Caco-2 (cell line): ENCODE measurements around the gene GLI3. TPM values are rescaled to one million over a fixed set of nuclear protein-coding genes. Genes with fewer than 3 reads are reported as not detected.

Source experiments
- BruUV-seq: library from RNA; stranded (reverse); fragments of 400-500 nt; replicated peaks from 2 replicates; lab custom pipeline; 2021; lab: Mats Ljungman, UMichigan
- CTCF ChIA-PET: fragments of 300-600 bp; sonication (Branson Sonifier 250); formaldehyde crosslinking; loops from one replicate; lab custom pipeline; 2022; ENCODE audit warnings: antibody characterized with exemption; lab: Charles Lee
- POLR2A ChIA-PET: fragments of 300-600 bp; sonication (Branson Sonifier 250); formaldehyde crosslinking; loops from one replicate; lab custom pipeline; 2022; ENCODE audit warnings: antibody characterized with exemption; lab: Charles Lee
- DNase-seq, 2 experiments: peaks; one replicate each; pipeline versions ENCODE4 v3.0.0 to v3.0.0-alpha.2; 2020 to 2022
- H3K27me3 ChIP-seq: replicated peaks from 2 replicates; pipeline ENCODE4 v1.6.0; 2011; ENCODE audit warnings: low read length; ENCODE audit not compliant: control insufficient read depth, insufficient read depth
- H3K36me3 ChIP-seq: 2 replicates; pipeline ENCODE4 v1.5.1; 2011; ENCODE audit warnings: low read length; ENCODE audit not compliant: control insufficient read depth, insufficient read depth
- H3K4me1 ChIP-seq: fragments of 250-450 bp; sonication (Bioruptor Pico); 2 replicates; pipeline ENCODE4 v1.5.1; 2020; ENCODE audit warnings: mild to moderate bottlenecking
- H3K4me3 ChIP-seq: 2 replicates; pipeline ENCODE4 v1.5.1; 2011; ENCODE audit warnings: low read depth, mild to moderate bottlenecking, control low read depth, low read length
- H3K9me3 ChIP-seq: fragments of 250-450 bp; sonication (Bioruptor Pico); 2 replicates; pipeline ENCODE4 v1.5.1; 2020; ENCODE audit warnings: mild to moderate bottlenecking, moderate library complexity
- H3K27ac Mint-ChIP-seq: one replicate; pipeline ENCODE4 v1.8.0; 2022; ENCODE audit warnings: mixed read lengths; ENCODE audit not compliant: unreplicated experiment
- H3K27me3 Mint-ChIP-seq: one replicate; pipeline ENCODE4 v1.8.0; 2022; ENCODE audit warnings: mixed read lengths; ENCODE audit not compliant: insufficient read depth, unreplicated experiment
- H3K36me3 Mint-ChIP-seq: one replicate; pipeline ENCODE4 v1.8.0; 2022; ENCODE audit warnings: mild to moderate bottlenecking, mixed read lengths; ENCODE audit not compliant: insufficient read depth, unreplicated experiment
- H3K4me1 Mint-ChIP-seq: one replicate; pipeline ENCODE4 v1.8.0; 2022; ENCODE audit warnings: low read depth, mixed read lengths; ENCODE audit not compliant: unreplicated experiment
- H3K4me3 Mint-ChIP-seq: one replicate; pipeline ENCODE4 v1.8.0; 2022; ENCODE audit warnings: mild to moderate bottlenecking, moderate library complexity, mixed read lengths; ENCODE audit not compliant: unreplicated experiment
- H3K9me3 Mint-ChIP-seq: one replicate; pipeline ENCODE4 v1.8.0; 2022; ENCODE audit warnings: mixed read lengths; ENCODE audit not compliant: unreplicated experiment
- CTCF ChIP-seq, 2 experiments: fragments of 200-600 bp in 1 of 2; IDR thresholded peaks; 1 replicate in 1 of 2; 2 replicates in 1 of 2; pipeline versions ENCODE4 v1.5.1 to v1.8.0; 2011 to 2022; ENCODE audit warnings: antibody characterized with exemption in 1 of 2, control low read depth in 1 of 2, inconsistent platforms in 1 of 2, low read depth in 1 of 2, low read length in 1 of 2, mild to moderate bottlenecking in 1 of 2, moderate library complexity in 1 of 2; ENCODE audit not compliant: insufficient read depth in 1 of 2, severe bottlenecking in 1 of 2, unreplicated experiment in 1 of 2
- intact Hi-C: fragments of 100-400 bp; cut with micrococcal nuclease; formaldehyde crosslinking; loops from one replicate; pipeline ENCODE4 v1.10.0; 2022; ENCODE audit not compliant: unreplicated experiment
- total RNA-seq: library from RNA; stranded (reverse); gene quantifications from 2 replicates; pipeline ENCODE4 v1.2.3, GENCODE V29; 2022

GLI3 gene
- total RNA-seq, 1 experiment from 2014 or later: 1.00 TPM

- TF ChIP-seq CTCF (IDR thresholded peaks at IDR 0.05; ENCODE audit: insufficient read depth in 1 of 2, low read depth in 1 of 2, low read length in 1 of 2, severe bottlenecking in 1 of 2, unreplicated experiment in 1 of 2): no peak
- Mint-ChIP-seq H3K36me3 (no peaks in the 10 kb centered on the region), H3K4me1 (no peaks in the 10 kb centered on the region), H3K4me3 (no peak overlapping the region), H3K27ac (no peak overlapping the region), H3K9me3 (no peaks in the 10 kb centered on the region), H3K27me3 (peaks cover 27% of the 10 kb centered on the region)
- ChIA-PET POLR2A (no interaction called here), CTCF (no interaction called here)
- intact Hi-C loops: no loop called here
- H3K9me3 ChIP-seq: no peaks in the 10 kb centered on the region
- no peaks in the 10 kb centered on the region for H3K4me1 ChIP-seq
- no peaks in the 10 kb centered on the region for H3K36me3 ChIP-seq
- no peaks in the 10 kb centered on the region for H3K27me3 ChIP-seq
- no TSS peak for BruUV-seq
- no peak for DNase-seq
- H3K4me3 ChIP-seq: no peak overlapping the region
Measured at GRCh38 chr7:42227541-42227935, 9.5 kb downstream of the GLI3 start.

- no peak for DNase-seq
- POLR2A ChIA-PET: no interaction called here
- no TSS peak for BruUV-seq
- H3K4me1 Mint-ChIP-seq: no peaks in the 10 kb centered on the region
- H3K36me3 Mint-ChIP-seq: no peaks in the 10 kb centered on the region
- Histone ChIP-seq H3K27me3 (no peaks in the 10 kb centered on the region), H3K4me3 (no peak overlapping the region), H3K4me1 (no peaks in the 10 kb centered on the region), H3K36me3 (no peaks in the 10 kb centered on the region), H3K9me3 (no peaks in the 10 kb centered on the region)
- intact Hi-C loops: no loop called here
- CTCF ChIA-PET: no interaction called here
- TF ChIP-seq CTCF (IDR thresholded peaks at IDR 0.05; ENCODE audit: insufficient read depth in 1 of 2, low read depth in 1 of 2, low read length in 1 of 2, severe bottlenecking in 1 of 2, unreplicated experiment in 1 of 2): no peak
- no peaks in the 10 kb centered on the region for H3K9me3 Mint-ChIP-seq
- no peak overlapping the region for H3K27ac Mint-ChIP-seq
- H3K27me3 Mint-ChIP-seq: peaks cover 24% of the 10 kb centered on the region
- H3K4me3 Mint-ChIP-seq: no peak overlapping the region
Measured at GRCh38 chr7:42227021-42227420, 10.0 kb downstream of the GLI3 start.

- POLR2A ChIA-PET: no interaction called here
Measured at GRCh38 chr7:42226354-42226941, 10.6 kb downstream of the GLI3 start.

More at GRCh38 chr7:42226354-42226941, 10.6 kb downstream of the GLI3 start:
- BruUV-seq: no TSS peak
- DNase-seq: no peak
- CTCF ChIA-PET: no interaction called here
- no peak for TF ChIP-seq CTCF (IDR thresholded peaks at IDR 0.05; ENCODE audit: insufficient read depth in 1 of 2, low read depth in 1 of 2, low read length in 1 of 2, severe bottlenecking in 1 of 2, unreplicated experiment in 1 of 2)
- Histone ChIP-seq H3K4me3 (no peak overlapping the region), H3K9me3 (no peaks in the 10 kb centered on the region), H3K36me3 (no peaks in the 10 kb centered on the region), H3K4me1 (no peaks in the 10 kb centered on the region), H3K27me3 (no peaks in the 10 kb centered on the region)
- H3K4me1 Mint-ChIP-seq: no peaks in the 10 kb centered on the region
- intact Hi-C loops: no loop called here
- H3K9me3 Mint-ChIP-seq: no peaks in the 10 kb centered on the region
- no peak overlapping the region for H3K27ac Mint-ChIP-seq
- no peak overlapping the region for H3K4me3 Mint-ChIP-seq
- H3K27me3 Mint-ChIP-seq: peaks cover 22% of the 10 kb centered on the region
- no peaks in the 10 kb centered on the region for H3K36me3 Mint-ChIP-seq
